Measurements from ENCODE around the gene ARHGAP15.

Gene ARHGAP15

GRCh38 chr2:143451642-143452281 lies 322.5 kb downstream of the ARHGAP15 start:
- no peaks in the 10 kb centered on the region for H3K9me3 ChIP-seq (replicated peaks; ENCODE audit: insufficient read depth, low read length)
- H2AFZ ChIP-seq (ENCODE audit: low read length): no peak overlapping the region
- H3K4me2 ChIP-seq (ENCODE audit: low read depth, low read length): no peak overlapping the region
- no peaks in the 10 kb centered on the region for H3K4me1 ChIP-seq (ENCODE audit: low read length)
- no peaks in the 10 kb centered on the region for H3F3A ChIP-seq (ENCODE audit: insufficient read depth, low read length)
- no peaks in the 10 kb centered on the region for H3K27me3 ChIP-seq (replicated peaks; ENCODE audit: insufficient read depth, low read length)
- TF ChIP-seq CTCF (IDR thresholded peaks at IDR 0.05; ENCODE audit: low read length) (no peak), EZH2phosphoT487 (IDR thresholded peaks at IDR 0.05; ENCODE audit: low read length) (no peak)
- H3K79me2 ChIP-seq (ENCODE audit: low read length): no peaks in the 10 kb centered on the region
- H3K4me3 ChIP-seq (ENCODE audit: low read length): no peak overlapping the region
- no peak overlapping the region for H3K9ac ChIP-seq (ENCODE audit: low read length)
- H3K9me2 ChIP-seq (replicated peaks; ENCODE audit: insufficient read depth, low read length): no peaks in the 10 kb centered on the region; the same call in 1 of the 2 replicates
- DNase-seq: no peak
- no peak overlapping the region for H3K27ac ChIP-seq (ENCODE audit: low read length)
- H4K20me1 ChIP-seq (ENCODE audit: insufficient read depth, low read length): no peaks in the 10 kb centered on the region
- H3K36me3 ChIP-seq (replicated peaks; ENCODE audit: insufficient read depth, low read length): no peaks in the 10 kb centered on the region

- H3K4me3 ChIP-seq (ENCODE audit: low read length): no peak overlapping the region
- H3K79me2 ChIP-seq (ENCODE audit: low read length): no peaks in the 10 kb centered on the region
- H2AFZ ChIP-seq (ENCODE audit: low read length): no peak overlapping the region
- TF ChIP-seq EZH2 (optimal IDR thresholded peaks at IDR 0.05; ENCODE audit: low read depth, low read length) (no peak), CTCF (IDR thresholded peaks at IDR 0.05; ENCODE audit: low read length) (no peak), EZH2phosphoT487 (IDR thresholded peaks at IDR 0.05; ENCODE audit: low read length) (no peak)
- H3F3A ChIP-seq (ENCODE audit: insufficient read depth, low read length): no peaks in the 10 kb centered on the region
- no peak overlapping the region for H3K4me2 ChIP-seq (ENCODE audit: low read depth, low read length)
- DNase-seq: no peak
- no peak overlapping the region for H3K27ac ChIP-seq (ENCODE audit: low read length)
- H3K4me1 ChIP-seq (ENCODE audit: low read length): no peaks in the 10 kb centered on the region
- no peaks in the 10 kb centered on the region for H3K36me3 ChIP-seq (replicated peaks; ENCODE audit: insufficient read depth, low read length)
- no peaks in the 10 kb centered on the region for H4K20me1 ChIP-seq (ENCODE audit: insufficient read depth, low read length)
- no peaks in the 10 kb centered on the region; the same call in 1 of the 2 replicates for H3K9me2 ChIP-seq (replicated peaks; ENCODE audit: insufficient read depth, low read length)
- no peak overlapping the region for H3K9ac ChIP-seq (ENCODE audit: low read length)
- no peaks in the 10 kb centered on the region for H3K27me3 ChIP-seq (replicated peaks; ENCODE audit: insufficient read depth, low read length)
- H3K9me3 ChIP-seq (replicated peaks; ENCODE audit: insufficient read depth, low read length): no peaks in the 10 kb centered on the region
Observed at GRCh38 chr2:143452817-143453451, 323.7 kb downstream of the ARHGAP15 start.

GRCh38 chr2:143453981-143454511 lies 324.8 kb downstream of the ARHGAP15 start:
- no peaks in the 10 kb centered on the region for H3K79me2 ChIP-seq (ENCODE audit: low read length)
- no peaks in the 10 kb centered on the region for H3K36me3 ChIP-seq (replicated peaks; ENCODE audit: insufficient read depth, low read length)
- DNase-seq: no peak
- no peak overlapping the region for H3K27ac ChIP-seq (ENCODE audit: low read length)
- H2AFZ ChIP-seq (ENCODE audit: low read length): no peak overlapping the region
- no peaks in the 10 kb centered on the region for H3F3A ChIP-seq (ENCODE audit: insufficient read depth, low read length)
- no peaks in the 10 kb centered on the region; the same call in 1 of the 2 replicates for H3K9me2 ChIP-seq (replicated peaks; ENCODE audit: insufficient read depth, low read length)
- H3K9me3 ChIP-seq (replicated peaks; ENCODE audit: insufficient read depth, low read length): no peaks in the 10 kb centered on the region
- H3K4me2 ChIP-seq (ENCODE audit: low read depth, low read length): no peak overlapping the region
- no peaks in the 10 kb centered on the region for H3K27me3 ChIP-seq (replicated peaks; ENCODE audit: insufficient read depth, low read length)
- no peak overlapping the region for H3K4me3 ChIP-seq (ENCODE audit: low read length)
- H3K4me1 ChIP-seq (ENCODE audit: low read length): no peaks in the 10 kb centered on the region
- no peak for TF ChIP-seq CTCF (IDR thresholded peaks at IDR 0.05; ENCODE audit: low read length)
- TF ChIP-seq EZH2phosphoT487 (IDR thresholded peaks at IDR 0.05; ENCODE audit: low read length): no peak
- TF ChIP-seq EZH2 (optimal IDR thresholded peaks at IDR 0.05; ENCODE audit: low read depth, low read length): no peak
- no peak overlapping the region for H3K9ac ChIP-seq (ENCODE audit: low read length)
- no peaks in the 10 kb centered on the region for H4K20me1 ChIP-seq (ENCODE audit: insufficient read depth, low read length)

Measured in MM.1S (cell line).